Breast epithelium (tissue), 3 donors: ENCODE measurements around the gene HOXB4.

Source experiments
- POLR2A ChIP-seq: fragments of 450-650 bp; IDR thresholded peaks from one replicate; pipeline ENCODE4 v1.6.1; 2016; ENCODE audit warnings: antibody characterized with exemption, mild to moderate bottlenecking, moderate library complexity
- TF ChIP-seq, protein P1 (sequence below), 3 donors: fragments of 450-650 bp; IDR thresholded peaks; one replicate each; pipeline ENCODE4 v1.5.1; 2016 to 2017; ENCODE audit warnings: antibody characterized with exemption in 3 of 3, mild to moderate bottlenecking in 3 of 3, moderate library complexity in 3 of 3

DNA sequence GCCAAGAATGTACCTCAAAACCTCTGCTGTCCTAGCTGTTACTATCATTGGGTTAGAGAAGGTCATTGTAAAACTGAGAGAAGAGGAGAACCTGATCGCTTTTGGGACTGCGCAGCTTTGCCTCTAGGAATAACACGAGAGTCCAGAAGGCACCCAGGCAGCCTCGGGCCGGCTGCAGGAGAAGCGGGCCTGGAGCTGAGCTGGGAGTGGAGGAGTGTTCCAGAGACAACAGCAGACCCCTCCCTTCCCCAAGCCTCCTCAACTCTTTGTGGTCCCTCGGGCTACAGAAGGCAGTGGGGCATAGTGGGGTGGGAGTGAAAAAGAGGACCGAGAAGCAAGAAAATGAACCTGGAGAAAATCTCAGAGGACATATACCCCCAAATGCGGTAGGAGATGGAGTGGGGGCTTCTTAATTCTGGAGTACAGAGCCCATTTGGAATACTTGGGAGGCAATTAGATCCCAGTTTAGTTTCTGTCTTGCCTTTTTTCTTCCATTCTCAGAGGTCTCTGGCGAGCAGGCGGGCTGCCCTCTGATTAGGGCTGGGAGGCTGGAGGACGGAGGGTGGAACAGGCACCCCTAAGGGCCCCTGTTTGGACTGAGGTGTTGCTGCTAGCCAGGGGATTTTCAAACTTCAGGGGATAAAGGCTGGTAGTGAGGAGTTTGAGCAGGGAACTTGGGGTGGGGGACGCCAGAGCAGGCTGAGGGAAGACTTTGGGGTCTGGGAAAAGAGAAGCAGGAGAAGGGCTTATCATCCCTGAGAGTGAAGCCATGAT is 19.9 kb downstream of the HOXB4 start:
- TF ChIP-seq, protein P1, sequence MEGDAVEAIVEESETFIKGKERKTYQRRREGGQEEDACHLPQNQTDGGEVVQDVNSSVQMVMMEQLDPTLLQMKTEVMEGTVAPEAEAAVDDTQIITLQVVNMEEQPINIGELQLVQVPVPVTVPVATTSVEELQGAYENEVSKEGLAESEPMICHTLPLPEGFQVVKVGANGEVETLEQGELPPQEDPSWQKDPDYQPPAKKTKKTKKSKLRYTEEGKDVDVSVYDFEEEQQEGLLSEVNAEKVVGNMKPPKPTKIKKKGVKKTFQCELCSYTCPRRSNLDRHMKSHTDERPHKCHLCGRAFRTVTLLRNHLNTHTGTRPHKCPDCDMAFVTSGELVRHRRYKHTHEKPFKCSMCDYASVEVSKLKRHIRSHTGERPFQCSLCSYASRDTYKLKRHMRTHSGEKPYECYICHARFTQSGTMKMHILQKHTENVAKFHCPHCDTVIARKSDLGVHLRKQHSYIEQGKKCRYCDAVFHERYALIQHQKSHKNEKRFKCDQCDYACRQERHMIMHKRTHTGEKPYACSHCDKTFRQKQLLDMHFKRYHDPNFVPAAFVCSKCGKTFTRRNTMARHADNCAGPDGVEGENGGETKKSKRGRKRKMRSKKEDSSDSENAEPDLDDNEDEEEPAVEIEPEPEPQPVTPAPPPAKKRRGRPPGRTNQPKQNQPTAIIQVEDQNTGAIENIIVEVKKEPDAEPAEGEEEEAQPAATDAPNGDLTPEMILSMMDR (IDR thresholded peaks at IDR 0.05): no peak
- TF ChIP-seq POLR2A: no peak
